ENCODE results near the gene COL9A3.
A peak's percentile ranks its signal among the peaks of the same experiment; 100 is the strongest.
"Not testable (repeated sequence)": the region's sequence is repeated elsewhere in the genome, so short reads cannot be mapped to it uniquely, and the experiment has no call there.

COL9A3 gene

DNA sequence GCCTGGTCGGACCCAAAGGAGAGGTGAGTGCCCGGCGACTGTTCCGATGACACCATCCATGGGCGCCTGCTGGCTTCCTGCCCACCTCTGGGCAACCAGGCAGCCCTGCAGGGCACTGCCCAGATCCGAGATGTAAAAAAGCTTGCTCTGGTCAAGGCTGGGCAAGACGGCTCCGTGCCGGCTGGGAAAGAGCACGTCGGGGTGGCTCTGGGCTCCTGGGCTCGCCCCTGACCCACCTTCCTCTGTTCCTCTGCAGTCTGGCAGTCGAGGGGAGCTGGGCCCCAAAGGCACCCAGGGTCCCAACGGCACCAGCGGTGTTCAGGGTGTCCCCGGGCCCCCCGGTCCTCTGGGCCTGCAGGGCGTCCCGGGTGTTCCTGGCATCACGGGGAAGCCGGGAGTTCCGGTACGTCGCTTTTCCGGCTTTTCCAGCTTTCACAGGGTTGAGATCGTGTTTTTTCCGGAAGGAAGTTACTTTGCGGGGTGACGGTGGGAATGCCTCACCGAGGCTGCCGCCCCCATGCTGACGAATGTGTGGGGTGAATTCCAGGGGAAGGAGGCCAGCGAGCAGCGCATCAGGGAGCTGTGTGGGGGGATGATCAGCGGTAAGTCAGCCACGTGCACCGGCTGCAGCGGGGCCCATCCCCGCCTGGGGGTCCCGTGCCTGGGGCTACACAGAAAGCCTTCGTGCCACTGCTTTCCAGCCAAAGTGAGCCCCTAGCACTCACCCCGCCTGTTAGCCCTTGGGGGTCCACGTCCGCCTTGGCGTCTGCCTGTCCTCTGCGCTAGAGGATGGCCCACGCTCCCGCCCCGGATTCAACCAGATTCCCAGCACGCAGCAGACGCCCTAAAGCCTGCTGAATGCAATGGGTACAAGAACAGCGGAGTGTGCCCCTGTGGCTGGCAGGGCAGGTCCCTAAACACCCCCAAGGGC lies 19.3 kb downstream of the COL9A3 start:
- DNase-seq (ENCODE audit: low spot score): no peak

DNA sequence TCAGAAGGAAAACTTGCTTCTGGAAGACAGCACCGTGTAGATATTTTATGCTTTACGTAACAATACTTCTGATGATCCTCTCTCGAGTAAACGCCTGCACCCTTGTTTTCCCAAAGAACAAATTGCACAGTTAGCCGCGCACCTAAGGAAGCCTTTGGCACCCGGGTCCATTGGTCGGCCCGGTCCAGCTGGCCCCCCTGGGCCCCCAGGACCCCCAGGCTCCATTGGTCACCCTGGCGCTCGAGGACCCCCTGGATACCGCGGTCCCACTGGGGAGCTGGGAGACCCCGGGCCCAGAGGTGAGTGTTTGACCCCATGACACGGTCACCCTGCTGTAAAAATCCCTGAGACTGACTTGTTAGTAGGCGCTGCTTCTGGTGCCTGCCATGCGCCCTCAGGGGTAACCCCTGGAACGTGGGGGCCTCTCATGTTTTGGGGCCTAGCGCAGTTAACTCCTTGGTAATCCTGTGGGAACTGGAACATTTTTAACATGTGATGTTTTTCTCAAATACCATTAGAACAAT lies 20.2 kb downstream of the COL9A3 start:
- no peak for DNase-seq (ENCODE audit: low spot score)

DNA sequence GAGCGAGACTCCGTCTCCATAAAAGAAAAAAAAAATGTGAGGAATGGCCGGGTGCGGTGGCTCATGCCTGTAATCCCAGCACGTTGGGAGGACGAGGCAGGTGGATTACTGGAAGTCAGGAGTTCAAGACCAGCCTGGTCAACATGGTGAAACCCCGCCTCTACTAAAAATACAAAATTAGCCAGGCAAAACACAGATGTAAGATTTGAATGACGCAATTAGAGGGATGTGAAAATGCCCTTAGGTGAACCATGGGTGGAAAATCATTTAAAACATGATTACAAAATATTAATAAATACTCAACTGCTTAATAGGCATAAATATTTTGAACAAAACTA lies 20.9 kb downstream of the COL9A3 start:
- DNase-seq (ENCODE audit: low spot score): no peak

DNA sequence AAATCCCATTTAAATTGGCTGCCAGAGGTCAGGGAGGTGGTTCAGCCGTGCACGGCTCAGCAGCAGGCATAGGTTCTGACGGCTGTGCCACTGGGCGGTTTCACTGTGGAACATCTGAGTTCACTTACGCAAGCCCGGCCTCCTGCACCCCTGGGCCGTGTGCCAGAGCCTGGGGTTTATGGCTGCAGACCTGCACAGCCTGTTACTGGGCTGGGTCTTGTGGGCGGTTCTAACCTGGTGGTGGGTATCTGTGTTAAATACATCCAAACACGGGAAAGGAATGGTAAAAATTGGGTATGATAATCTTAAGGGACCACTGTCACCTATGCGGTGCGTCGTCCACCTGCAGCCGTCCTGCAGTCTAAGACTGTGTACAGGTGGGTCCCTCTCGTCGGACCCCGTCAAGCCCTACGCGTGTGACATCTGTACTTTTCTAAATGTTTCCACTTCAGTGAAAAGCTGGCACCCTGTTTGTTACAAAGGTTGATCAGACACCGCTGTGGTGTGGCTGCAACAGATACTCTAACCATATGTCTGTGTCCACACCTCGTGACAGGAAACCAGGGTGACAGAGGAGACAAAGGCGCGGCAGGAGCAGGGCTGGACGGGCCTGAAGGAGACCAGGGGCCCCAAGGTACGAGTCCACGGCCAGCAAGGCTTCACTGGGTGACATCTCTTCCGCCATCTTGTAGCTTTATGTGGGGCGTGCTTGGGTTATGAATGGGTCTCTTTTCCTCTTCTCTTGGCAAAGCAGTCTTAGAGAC lies 21.5 kb downstream of the COL9A3 start:
- no peak for DNase-seq (ENCODE audit: low spot score)

DNA sequence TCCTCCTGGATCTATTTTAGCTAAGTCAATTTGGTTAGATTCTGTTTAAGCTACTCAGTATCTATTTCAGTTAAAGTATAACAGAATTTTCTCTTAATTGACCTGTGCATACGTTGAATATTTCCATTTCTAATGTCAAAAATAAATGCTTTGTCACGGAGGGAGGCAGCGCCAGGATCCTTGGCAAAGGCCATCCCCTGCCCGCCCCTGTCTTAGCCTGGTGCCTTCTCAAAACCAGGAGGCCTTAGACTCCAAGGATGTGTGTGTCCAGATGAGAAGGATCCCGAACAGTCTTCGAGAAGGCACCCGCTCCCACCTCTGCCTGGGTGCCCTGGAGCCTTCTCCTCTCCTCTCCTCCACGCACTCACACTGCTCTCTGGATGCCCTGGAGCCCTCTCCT lies 22.4 kb downstream of the COL9A3 start:
- DNase-seq (ENCODE audit: low spot score): no peak

DNA sequence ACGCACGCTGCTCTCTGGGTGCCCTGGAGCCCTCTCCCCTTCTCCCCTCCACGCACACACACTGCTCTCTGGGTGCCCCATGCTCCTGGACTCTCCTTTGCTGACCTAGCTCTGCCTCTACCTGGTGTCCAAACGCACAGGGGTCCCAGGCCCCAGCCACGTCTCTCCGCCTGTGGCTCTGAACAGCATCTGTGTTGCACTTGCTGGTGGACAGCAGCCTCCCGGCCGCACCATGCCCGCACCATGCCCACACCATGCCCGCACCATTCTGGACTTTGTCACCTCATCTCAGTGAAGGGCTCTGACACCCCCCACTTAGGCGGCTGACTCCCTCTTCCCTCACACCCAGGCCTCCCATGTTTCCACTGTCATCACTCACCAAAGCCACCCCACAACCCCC lies 23.0 kb downstream of the COL9A3 start:
- DNase-seq (ENCODE audit: low spot score): no peak

DNA sequence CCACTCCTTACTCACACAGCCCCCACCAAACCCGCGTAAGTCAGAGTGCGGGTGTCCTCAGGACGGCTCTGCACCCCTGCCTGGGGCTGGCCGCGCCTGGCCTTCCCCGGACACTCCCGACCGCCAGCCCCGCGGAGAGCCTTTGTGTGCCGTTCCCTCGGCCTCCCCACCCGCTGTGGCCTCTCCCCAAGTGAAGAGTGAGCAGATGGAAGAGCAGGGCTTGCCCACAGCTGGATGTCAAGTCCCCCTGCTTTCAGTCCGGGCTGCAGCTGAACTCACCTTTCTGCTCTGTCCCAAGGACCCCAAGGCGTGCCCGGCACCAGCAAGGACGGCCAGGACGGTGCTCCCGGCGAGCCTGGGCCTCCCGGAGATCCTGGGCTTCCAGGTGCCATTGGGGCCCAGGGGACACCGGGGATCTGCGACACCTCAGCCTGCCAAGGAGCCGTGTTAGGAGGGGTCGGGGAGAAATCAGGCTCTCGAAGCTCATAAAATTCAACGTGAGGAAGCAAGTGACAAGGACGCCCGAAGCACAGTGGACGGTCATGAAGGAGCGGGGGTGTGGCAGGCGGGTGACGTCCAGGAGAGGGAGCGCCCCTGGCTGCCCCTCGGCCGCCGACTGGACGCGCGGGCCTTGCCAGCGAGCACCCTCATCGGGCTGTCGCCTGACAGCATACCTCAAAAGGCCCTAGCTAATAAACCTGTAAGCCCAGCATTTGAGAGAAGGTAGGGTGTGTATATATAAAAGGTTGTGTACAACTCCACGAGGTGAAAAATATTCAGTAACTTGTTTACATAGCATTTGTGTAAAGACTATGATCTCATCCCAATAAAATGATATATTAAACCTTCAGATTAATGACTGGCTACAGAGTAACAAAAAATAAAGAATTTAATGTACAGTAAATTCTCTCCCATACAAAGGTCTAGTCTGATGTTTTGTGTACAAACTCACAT lies 23.7 kb downstream of the COL9A3 start:
- DNase-seq (ENCODE audit: low spot score): no peak

DNA sequence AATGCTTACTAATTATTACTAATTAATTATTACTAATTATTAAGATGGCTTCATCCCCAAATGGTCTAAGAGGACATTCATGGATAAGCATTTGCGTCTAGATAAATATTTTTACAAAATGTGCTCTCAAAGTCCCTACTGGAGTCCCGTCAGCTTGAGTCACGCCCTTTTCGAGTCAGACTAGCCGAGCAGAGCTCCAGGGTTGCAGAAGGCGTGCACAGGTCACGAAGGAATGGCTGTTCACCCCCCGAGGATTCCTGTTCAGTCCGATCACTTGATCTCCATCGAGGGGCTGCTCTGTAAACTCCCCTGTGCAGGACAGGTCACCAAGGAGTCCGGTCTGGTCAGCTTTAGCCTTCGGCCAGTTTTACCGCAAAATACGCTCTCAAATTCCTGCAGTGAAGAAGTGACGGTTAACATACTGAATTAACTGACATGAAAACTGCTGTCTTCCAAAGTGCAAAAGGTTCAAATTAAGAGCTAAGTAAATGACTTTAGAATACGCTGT lies 24.9 kb downstream of the COL9A3 start:
- DNase-seq (ENCODE audit: low spot score): no peak

DNA sequence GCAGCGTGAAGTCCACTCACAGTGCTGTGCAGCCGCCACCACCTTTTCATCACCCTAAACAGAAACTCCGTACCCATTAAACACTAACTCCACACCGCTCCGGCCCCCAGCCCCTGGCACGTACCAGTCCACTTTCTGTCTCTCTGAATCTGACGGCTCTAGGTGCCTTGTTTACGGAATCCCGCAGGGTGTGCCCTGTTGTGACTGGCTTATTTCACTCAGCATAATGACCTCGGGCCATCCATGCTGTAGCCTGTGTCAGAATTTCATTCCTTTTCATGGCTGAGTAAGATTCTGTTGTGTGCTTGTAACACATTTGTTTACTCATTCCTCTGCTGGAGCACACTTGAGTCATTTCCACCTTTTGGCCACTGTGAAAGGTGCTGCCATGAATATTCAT lies 26.8 kb downstream of the COL9A3 start:
- DNase-seq (ENCODE audit: low spot score): no peak

DNA sequence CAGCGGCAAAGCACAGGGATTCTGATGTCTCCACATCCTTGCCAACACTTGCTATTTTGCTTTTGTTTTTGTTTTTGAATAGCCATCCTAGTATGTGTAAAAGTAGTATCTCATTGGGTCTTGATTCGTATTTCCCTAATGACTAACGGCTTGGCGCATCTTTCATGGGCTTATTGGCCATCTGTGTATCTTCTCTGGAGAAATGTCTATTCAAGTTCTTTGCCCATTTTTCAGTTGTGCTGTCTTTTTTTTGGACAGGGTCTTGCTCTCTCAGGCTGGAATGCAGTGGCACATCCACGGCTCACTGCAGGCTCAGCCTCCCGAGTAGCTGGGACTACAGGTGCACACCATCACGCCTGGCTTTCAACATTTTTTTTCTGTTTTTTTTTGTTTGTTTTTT lies 27.3 kb downstream of the COL9A3 start:
- DNase-seq (ENCODE audit: low spot score): no peak

DNA sequence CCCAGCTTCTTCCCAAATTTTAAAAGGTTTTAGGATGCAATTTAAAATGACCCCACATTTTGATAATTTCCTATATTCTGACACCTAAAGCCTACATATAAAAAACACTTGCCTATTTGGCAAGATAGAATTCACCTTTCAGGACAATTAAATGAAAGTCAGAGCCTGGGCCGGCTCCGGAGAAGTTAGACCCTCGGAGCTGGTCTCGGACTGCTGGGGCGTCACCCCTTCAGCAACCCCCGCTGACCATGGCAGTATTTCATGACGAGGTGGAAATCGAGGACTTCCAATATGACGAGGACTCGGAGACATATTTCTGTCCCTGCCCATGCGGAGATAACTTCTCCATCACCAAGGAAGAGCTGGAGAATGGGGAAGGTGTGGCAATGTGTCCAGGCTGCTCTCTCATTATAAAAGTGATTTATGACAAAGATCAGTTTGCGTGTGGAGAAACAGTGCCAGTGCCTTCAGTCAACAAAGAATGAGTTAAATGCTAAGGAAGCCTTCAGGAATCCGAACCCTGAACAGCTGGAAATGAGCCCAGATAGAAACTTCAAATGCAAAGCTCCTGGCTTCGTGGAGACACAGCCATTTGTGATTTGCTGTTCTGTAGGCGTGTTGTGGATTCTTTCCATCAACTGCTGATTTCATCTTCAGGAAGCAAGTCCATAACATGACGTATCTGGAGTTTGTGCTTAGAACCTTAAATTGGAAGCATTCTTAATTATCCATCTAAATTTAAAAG lies 28.7 kb downstream of the COL9A3 start:
- no peak for DNase-seq (ENCODE audit: low spot score)

DNA sequence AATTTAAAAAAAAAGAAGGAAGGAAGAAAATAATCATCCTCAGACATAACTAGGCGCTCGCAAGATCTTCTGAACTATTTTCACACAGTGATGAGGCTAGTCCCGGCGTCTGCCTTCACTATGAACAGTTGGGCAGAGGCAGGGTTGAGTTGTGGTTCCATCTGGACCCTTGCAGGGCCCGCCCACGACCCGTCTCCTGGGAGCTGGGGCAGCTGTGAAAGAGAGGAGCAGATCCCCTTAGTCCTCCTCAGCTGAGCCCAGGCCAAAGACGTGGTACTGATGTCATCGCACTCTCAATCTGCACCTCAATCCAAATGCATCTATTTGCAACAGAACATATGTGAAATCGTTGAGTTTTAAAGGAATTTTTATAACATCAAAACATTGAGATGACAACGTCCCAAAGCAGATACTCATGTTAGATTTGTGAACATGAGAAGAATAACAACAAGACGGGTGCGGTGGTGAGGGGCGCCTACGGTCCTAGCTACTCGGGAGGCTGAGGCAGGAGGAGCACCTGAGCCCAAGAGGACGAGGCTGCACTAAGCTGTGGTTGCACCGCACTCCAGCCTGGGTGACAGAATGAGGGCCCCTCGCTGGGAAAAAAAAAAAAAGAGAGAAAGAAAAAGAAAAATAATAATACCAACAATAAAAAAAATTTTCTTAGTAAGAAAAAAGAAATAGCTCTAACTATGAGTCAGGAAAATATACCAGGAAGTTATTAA lies 29.5 kb downstream of the COL9A3 start:
- peak; percentile 54 for DNase-seq (ENCODE audit: low spot score)

DNA sequence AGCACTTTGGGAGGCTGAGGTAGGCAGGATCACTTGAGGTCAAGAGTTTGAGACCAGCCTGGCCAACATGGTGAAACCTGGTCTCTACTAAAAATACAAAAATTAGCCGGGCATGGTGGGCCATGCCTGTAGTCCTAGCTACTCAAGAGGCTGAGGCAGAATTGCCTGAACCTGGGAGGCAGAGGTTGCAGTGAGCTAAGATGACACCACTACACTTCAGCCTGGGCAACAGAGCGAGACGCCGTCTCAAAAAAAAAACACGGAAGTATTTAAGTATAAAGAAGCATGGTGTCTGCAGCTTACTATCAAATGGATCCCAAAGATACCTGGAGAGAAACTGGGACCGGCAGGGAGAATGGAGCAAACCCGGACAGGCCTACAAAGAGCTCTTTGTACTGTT lies 32.1 kb downstream of the COL9A3 start:
- DNase-seq (ENCODE audit: low spot score): not testable (repeated sequence)

DNA sequence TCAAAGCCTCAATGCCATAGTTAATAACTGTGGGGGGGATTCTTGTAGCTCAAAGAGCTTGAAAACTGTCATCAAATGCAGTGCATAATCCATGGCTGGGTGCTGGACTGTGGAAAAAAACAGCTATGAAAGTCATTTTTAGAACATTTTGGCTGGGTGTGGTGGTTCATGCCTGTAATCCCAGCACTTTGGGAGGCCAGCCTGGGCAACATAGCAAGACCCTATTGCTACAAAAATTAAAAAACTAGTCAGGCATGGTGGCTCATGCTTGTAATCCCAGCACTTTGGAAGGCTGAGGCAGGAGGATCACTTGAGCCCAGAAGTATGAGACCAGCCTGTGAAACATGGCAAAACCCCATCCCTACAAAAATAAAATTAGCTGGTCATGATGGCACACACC lies 32.6 kb downstream of the COL9A3 start:
- DNase-seq (ENCODE audit: low spot score): no peak

DNA sequence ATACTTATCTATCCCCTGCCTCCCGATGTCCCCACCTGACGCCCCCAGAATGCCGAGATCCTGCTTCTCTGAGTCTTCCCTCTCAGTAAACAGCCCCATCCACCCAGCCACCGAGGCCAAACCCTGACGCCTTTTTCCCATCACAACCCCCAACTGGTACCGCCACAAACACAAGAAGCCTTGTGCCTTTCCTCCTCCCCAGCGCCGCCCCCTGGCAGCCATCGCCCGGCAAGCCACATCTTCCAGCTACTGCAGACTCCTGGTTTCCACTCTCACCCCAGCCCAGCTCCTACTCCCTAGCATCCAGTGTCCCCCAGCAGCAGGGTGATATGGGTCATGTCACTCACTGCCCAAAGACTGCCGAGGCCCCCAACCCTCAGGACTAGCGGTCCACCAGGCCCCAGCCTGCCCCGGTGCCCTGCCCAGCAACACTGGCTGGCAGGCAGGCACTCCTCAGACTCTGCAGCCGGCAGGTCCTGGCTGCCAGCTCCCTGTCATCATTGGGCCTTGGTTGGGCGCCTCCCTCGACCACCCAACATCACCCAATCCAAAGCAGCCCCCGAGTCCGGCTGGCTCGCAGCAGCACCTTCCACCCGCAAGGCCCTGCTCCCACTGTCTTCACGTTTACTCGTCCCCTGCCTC lies 33.6 kb downstream of the COL9A3 start:
- peak; percentile 88 for DNase-seq (ENCODE audit: low spot score)

DNA sequence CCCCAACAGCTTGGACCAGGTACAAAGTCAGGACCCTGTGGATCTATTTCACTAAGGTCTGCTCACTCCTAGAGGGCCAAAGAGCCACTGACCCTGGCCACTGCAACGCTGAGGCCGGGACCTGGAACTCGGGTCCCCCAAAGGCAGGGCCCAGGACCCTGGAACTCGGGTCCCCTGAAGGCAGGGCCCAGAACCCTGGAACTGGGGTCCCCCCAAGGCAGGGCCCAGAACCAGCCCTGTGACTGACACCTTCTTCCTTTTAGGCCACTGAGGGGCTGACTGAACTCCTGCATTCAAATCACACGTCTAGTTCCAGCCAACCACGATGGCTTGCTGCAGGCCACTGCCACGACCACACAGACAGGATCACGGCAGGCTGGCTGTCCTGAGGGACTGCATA lies 35.3 kb downstream of the COL9A3 start:
- DNase-seq (ENCODE audit: low spot score): no peak

DNA sequence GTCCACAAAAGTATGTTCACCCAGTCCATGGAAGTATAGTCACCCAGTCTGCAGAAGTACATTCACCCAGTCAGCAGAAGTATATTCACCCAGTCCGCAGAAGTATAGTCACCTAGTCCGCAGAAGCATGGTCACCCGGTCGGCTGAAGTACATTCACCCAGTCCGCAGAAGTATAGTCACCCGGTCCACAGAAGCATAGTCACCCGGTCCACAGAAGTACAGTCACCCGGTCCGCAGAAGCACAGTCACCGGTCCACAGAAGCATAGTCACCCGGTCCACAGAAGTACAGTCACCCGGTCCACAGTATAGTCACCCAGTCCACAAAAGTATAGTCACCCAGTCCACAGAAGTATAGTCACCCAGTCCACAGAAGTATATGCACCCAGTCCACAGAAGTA lies 36.0 kb downstream of the COL9A3 start:
- no peak for DNase-seq (ENCODE audit: low spot score)

DNA sequence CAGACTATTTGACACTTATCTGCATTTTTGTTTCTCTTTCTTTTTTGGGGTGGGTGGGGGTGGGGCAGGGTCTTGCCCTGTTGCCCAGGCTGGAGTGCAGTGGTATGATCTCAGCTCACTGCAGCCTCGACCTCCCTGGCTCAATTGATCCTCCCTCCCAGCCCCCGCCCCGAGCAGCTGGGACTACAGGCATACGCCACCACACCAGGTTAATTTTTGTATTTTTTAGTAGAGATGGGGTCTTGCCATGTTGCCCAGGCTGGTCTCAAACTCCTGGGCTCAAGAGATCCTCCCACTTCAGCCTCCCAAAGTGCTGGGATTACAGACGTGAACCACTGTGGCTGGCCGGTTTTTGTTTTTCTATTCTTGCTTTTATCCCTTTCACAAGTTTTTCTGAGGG lies 36.5 kb downstream of the COL9A3 start:
- DNase-seq (ENCODE audit: low spot score): not testable (repeated sequence)

DNA sequence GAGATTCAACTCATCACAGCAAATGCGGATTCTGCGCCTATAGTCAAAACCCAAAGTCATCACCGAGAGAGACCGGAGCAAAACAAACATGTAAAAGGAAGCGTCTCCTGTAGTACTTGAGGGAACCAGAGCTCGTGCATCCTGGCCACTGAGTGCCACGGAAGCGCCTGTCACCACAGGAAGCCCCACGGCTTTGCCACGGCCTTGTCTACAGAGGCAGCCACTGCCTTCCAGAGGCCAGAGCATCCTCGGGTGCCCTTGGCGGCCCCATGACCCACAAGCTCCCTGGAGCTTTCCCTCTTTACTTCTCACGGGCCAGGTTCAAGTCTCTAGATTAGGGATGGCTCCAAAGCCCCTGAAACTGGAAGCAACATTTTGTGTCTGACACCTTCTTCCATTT lies 37.3 kb downstream of the COL9A3 start:
- no peak for DNase-seq (ENCODE audit: low spot score)

DNA sequence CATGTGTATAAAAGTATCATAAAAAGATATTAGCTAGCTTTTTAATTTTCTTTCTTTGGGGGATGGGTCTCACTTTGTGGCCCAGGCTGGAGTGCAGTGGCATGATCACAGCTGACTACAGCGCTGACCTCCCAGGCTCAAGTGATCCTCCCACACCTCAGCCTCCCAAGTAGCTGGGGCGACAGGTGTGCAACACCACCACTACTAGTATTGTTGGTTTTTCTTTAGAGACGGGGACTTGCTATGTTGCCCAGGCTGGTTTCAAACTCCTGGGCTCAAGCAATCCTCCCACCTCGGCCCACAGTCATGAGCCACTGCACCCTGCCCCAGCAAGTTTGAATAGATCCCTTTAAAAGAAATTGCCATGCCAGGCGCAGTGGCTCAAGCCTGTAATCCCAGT lies 38.3 kb downstream of the COL9A3 start:
- DNase-seq (ENCODE audit: low spot score): no peak

All from Ammon's horn (tissue), 1 donor.